LNCaP clone FGC (cell line): Measurements from ENCODE around the gene ANG.
"Not testable (repeated sequence)": the region's sequence is repeated elsewhere in the genome, so short reads cannot be mapped to it uniquely, and the experiment has no call there.

Experiments used
- DNase-seq: peaks from one replicate; pipeline ENCODE4 v3.0.0-alpha.2; 2011; ENCODE audit warnings: low read depth
- H3K4me3 ChIP-seq: 2 replicates; pipeline ENCODE4 v1.5.1; 2011; ENCODE audit warnings: mild to moderate bottlenecking, low read depth, low read length, control low read depth
- CTCF ChIP-seq: IDR thresholded peaks from 2 replicates; pipeline ENCODE4 v1.5.1; 2012; ENCODE audit warnings: mild to moderate bottlenecking; ENCODE audit not compliant: control insufficient read depth, insufficient read depth; ENCODE audit errors: extremely low read depth

The ANG gene

GRCh38 chr14:20726531-20726930, 38.0 kb downstream of the ANG start:
- no peak overlapping the region for H3K4me3 ChIP-seq
- no peak for DNase-seq
- TF ChIP-seq CTCF, result no peak

- DNase-seq, result no peak
- H3K4me3 ChIP-seq, result no peak overlapping the region
- TF ChIP-seq CTCF, result no peak
These were observed 42.3 kb downstream of the ANG start for GRCh38 chr14:20730891-20731290.

GRCh38 chr14:20732477-20732876, 43.9 kb downstream of the ANG start:
- no peak for DNase-seq
- no peak for TF ChIP-seq CTCF
- no peak overlapping the region for H3K4me3 ChIP-seq

- H3K4me3 ChIP-seq, result no peak overlapping the region
- DNase-seq, result no peak
- no peak for TF ChIP-seq CTCF
These were observed 44.5 kb downstream of the ANG start for GRCh38 chr14:20732979-20733635.

- H3K4me3 ChIP-seq, result no peak overlapping the region
- TF ChIP-seq CTCF, result no peak
- DNase-seq, result no peak
These were observed 45.3 kb downstream of the ANG start for GRCh38 chr14:20733684-20734429.

- H3K4me3 ChIP-seq, result no peak overlapping the region
- TF ChIP-seq CTCF, result no peak
- no peak for DNase-seq
These were observed 45.9 kb downstream of the ANG start for GRCh38 chr14:20734430-20734806.

- not testable (repeated sequence) for DNase-seq, H3K4me3 ChIP-seq
These were observed 49.7 kb downstream of the ANG start for GRCh38 chr14:20738292-20738691.
